Measurements from ENCODE around the gene CHN2. TPM values are rescaled to one million over a fixed set of nuclear protein-coding genes. Genes with fewer than 3 reads are reported as not detected.

The CHN2 gene
- total RNA-seq, 1 experiment from 2014 or later, result 5.1 TPM

DNA sequence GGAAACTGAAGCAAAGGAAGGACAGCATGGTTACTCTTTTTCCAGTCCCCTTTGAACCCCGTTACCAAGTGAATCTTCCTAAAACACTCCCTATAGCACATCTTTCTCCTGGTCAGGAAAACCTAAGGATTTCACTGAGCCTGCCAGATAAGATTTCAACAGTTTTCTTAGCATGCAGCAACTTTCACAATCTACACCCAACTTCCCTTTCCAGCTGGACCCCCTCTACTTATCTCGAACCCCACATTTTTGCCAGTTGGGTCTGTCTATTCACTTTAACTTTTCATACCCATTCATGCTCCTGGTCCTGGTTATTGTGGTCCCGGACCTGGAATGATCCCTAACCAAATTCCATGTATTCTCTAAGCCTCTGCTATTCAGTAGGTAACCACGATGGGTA, 33.3 kb upstream of the CHN2 start:
- Mint-ChIP-seq H3K36me3 (ENCODE audit: insufficient read depth, unreplicated experiment) (no peaks in the 10 kb centered on the region), H3K4me1 (ENCODE audit: insufficient read depth, unreplicated experiment) (no peaks in the 10 kb centered on the region), H3K4me3 (ENCODE audit: unreplicated experiment) (no peak overlapping the region), H3K27ac (ENCODE audit: low read depth, unreplicated experiment) (no peak overlapping the region), H3K27me3 (ENCODE audit: insufficient read depth, unreplicated experiment) (no peaks in the 10 kb centered on the region), H3K9me3 (ENCODE audit: unreplicated experiment) (no peaks in the 10 kb centered on the region)
- intact Hi-C loops (cut with micrococcal nuclease), result no loop called here
- BruUV-seq (replicated peaks), result no TSS peak
- POLR2A ChIA-PET, result interaction anchor here (0.8 kb wide), 1 partner anchor 14 kb away, joined by 3 read pairs; the partner anchor contains the start of gene CPVL
- TF ChIP-seq, protein P1, sequence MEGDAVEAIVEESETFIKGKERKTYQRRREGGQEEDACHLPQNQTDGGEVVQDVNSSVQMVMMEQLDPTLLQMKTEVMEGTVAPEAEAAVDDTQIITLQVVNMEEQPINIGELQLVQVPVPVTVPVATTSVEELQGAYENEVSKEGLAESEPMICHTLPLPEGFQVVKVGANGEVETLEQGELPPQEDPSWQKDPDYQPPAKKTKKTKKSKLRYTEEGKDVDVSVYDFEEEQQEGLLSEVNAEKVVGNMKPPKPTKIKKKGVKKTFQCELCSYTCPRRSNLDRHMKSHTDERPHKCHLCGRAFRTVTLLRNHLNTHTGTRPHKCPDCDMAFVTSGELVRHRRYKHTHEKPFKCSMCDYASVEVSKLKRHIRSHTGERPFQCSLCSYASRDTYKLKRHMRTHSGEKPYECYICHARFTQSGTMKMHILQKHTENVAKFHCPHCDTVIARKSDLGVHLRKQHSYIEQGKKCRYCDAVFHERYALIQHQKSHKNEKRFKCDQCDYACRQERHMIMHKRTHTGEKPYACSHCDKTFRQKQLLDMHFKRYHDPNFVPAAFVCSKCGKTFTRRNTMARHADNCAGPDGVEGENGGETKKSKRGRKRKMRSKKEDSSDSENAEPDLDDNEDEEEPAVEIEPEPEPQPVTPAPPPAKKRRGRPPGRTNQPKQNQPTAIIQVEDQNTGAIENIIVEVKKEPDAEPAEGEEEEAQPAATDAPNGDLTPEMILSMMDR (IDR thresholded peaks at IDR 0.05; ENCODE audit: unreplicated experiment), result no peak
- no peak for DNase-seq (ENCODE audit: unreplicated experiment)
- CTCF ChIA-PET, result interaction anchor here (0.7 to 0.8 kb wide), 2 partner anchors 9 to 28 kb away, joined by 3 to 5 read pairs; no protein-coding TSS in a partner anchor

DNA sequence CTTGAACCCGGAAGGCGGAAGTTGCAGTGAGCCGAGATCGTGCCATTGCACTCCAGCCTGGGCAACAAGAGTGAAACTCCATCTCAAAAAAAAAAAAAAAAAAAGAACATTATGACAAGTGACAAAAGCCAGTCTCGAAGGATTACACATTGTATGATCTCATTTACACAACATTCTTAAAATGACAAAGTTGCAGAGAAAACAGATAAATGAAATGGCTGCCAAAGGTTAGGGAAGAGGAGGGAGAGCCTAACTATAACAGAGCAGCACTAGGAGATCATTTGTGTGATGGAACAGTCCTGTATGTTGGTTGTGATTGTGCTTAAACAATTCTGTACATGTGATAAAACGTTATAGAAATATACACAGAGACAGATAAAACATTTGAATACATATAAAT, 32.0 kb upstream of the CHN2 start:
- Mint-ChIP-seq H3K9me3 (ENCODE audit: unreplicated experiment) (no peaks in the 10 kb centered on the region), H3K27me3 (ENCODE audit: insufficient read depth, unreplicated experiment) (no peaks in the 10 kb centered on the region), H3K27ac (ENCODE audit: low read depth, unreplicated experiment) (no peak overlapping the region), H3K4me3 (ENCODE audit: unreplicated experiment) (no peak overlapping the region), H3K4me1 (ENCODE audit: insufficient read depth, unreplicated experiment) (no peaks in the 10 kb centered on the region), H3K36me3 (ENCODE audit: insufficient read depth, unreplicated experiment) (no peaks in the 10 kb centered on the region)
- no TSS peak for BruUV-seq (replicated peaks)
- intact Hi-C loops (cut with micrococcal nuclease), result no loop called here
- TF ChIP-seq, protein P1 (IDR thresholded peaks at IDR 0.05; ENCODE audit: unreplicated experiment), result no peak
- POLR2A ChIA-PET, result no interaction called here
- DNase-seq (ENCODE audit: unreplicated experiment), result no peak
- CTCF ChIA-PET, result no interaction called here

DNA sequence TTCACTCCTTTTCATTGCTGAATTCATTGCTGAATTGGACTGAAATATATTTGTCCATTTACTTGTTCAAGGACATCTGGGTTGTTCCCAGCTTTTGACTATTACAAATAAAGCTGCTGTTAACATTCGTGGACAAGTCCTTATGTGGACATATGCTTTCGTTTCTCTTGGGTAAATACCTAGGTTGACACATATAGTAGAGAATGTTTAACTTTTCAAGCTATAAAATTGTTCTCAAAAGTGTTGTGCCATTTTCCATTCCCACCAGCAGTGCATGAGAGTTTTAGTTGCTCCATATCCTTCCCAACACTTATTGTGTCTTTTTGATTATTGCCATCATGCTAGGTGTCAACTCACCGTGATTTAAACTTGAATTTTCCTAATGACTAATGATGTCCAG, 30.7 kb upstream of the CHN2 start:
- H3K36me3 Mint-ChIP-seq (ENCODE audit: insufficient read depth, unreplicated experiment), result no peaks in the 10 kb centered on the region
- ChIA-PET POLR2A (interaction anchor here (0.6 to 0.9 kb wide), 2 partner anchors 9 to 18 kb away, joined by 3 read pairs; no protein-coding TSS in a partner anchor), CTCF (interaction anchor here (0.6 to 1.5 kb wide), 2 partner anchors 26 to 58 kb away, joined by 3 to 7 read pairs; no protein-coding TSS in a partner anchor)
- H3K4me3 Mint-ChIP-seq (ENCODE audit: unreplicated experiment), result no peak overlapping the region
- intact Hi-C loops (cut with micrococcal nuclease), result no loop called here
- BruUV-seq (replicated peaks), result no TSS peak
- no peak for DNase-seq (ENCODE audit: unreplicated experiment)
- TF ChIP-seq, protein P1 (IDR thresholded peaks at IDR 0.05; ENCODE audit: unreplicated experiment), result no peak
- H3K27me3 Mint-ChIP-seq (ENCODE audit: insufficient read depth, unreplicated experiment), result no peaks in the 10 kb centered on the region
- no peak overlapping the region for H3K27ac Mint-ChIP-seq (ENCODE audit: low read depth, unreplicated experiment)
- H3K4me1 Mint-ChIP-seq (ENCODE audit: insufficient read depth, unreplicated experiment), result no peaks in the 10 kb centered on the region
- no peaks in the 10 kb centered on the region for H3K9me3 Mint-ChIP-seq (ENCODE audit: unreplicated experiment)

DNA sequence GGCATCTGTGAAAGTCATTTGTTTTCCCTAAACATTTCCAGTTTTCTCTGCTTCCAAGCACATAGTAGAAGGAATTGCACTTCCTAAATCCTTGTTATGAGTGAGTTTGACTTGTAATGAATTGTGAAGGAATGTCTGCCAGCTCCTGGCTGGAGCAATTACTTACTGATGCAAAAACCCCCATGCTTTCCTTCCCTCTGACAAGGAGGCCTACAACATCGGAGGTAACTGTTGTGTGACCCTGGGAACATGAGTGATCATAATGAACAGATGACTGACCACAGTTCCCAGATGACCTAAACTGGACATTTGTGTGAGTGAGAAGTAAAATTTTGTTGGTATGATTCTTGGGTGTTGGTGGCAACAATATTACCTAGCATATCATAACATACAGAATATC, 26.9 kb upstream of the CHN2 start:
- H3K36me3 Mint-ChIP-seq (ENCODE audit: insufficient read depth, unreplicated experiment), result no peaks in the 10 kb centered on the region
- H3K27me3 Mint-ChIP-seq (ENCODE audit: insufficient read depth, unreplicated experiment), result no peaks in the 10 kb centered on the region
- DNase-seq (ENCODE audit: unreplicated experiment), result no peak
- TF ChIP-seq, protein P1 (IDR thresholded peaks at IDR 0.05; ENCODE audit: unreplicated experiment), result no peak
- H3K4me3 Mint-ChIP-seq (ENCODE audit: unreplicated experiment), result no peak overlapping the region
- no peak overlapping the region for H3K27ac Mint-ChIP-seq (ENCODE audit: low read depth, unreplicated experiment)
- intact Hi-C loops (cut with micrococcal nuclease), result no loop called here
- no peaks in the 10 kb centered on the region for H3K4me1 Mint-ChIP-seq (ENCODE audit: insufficient read depth, unreplicated experiment)
- ChIA-PET CTCF (interaction anchor here (0.6 to 0.8 kb wide), 3 partner anchors 22 to 1074 kb away, joined by 3 to 4 read pairs (median 3); no protein-coding TSS in a partner anchor), POLR2A (no interaction called here)
- no TSS peak for BruUV-seq (replicated peaks)
- no peaks in the 10 kb centered on the region for H3K9me3 Mint-ChIP-seq (ENCODE audit: unreplicated experiment)
